ENCODE data around the gene SEC14L5.

DNA sequence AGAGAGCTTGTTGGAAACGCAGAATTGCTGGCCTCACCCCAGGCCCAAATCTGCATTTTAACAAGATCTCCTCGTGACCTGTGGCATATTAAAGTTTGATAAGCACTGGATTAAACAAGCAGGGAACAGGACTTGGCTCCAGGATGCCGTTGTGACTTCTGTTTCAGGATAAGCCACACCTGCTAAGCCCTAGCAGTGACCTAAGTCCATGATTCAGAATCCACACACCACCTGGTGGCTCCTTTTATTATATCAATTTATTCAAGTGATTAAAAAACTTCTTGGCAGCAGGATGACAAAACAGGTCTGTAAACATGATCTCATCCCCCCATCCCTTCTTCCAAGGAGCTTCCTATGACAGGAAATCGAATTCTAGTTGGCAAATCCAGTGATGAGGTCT lies 66.5 kb downstream of the SEC14L5 start:
- TF ChIP-seq, protein P1, sequence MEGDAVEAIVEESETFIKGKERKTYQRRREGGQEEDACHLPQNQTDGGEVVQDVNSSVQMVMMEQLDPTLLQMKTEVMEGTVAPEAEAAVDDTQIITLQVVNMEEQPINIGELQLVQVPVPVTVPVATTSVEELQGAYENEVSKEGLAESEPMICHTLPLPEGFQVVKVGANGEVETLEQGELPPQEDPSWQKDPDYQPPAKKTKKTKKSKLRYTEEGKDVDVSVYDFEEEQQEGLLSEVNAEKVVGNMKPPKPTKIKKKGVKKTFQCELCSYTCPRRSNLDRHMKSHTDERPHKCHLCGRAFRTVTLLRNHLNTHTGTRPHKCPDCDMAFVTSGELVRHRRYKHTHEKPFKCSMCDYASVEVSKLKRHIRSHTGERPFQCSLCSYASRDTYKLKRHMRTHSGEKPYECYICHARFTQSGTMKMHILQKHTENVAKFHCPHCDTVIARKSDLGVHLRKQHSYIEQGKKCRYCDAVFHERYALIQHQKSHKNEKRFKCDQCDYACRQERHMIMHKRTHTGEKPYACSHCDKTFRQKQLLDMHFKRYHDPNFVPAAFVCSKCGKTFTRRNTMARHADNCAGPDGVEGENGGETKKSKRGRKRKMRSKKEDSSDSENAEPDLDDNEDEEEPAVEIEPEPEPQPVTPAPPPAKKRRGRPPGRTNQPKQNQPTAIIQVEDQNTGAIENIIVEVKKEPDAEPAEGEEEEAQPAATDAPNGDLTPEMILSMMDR (IDR thresholded peaks at IDR 0.05; ENCODE audit: low read depth, low read length, poor library complexity, severe bottlenecking), result no peak
- TF ChIP-seq EZH2phosphoT487 (IDR thresholded peaks at IDR 0.05; ENCODE audit: borderline replicate concordance, low read length), result no peak

All from DOHH2 (cell line).